PC-3 (cell line): Measurements from ENCODE around the gene MAP2K1.

Experiments used
- CTCF ChIP-seq: fragments of 300-600 bp; sonication (generic); conservative IDR thresholded peaks from 2 replicates; pipeline ENCODE4 v1.5.1; 2017; ENCODE audit warnings: antibody characterized with exemption, low read depth, mild to moderate bottlenecking, low read length
- EZH2 ChIP-seq: fragments of 300-600 bp; sonication (generic); IDR thresholded peaks from one replicate; pipeline ENCODE4 v1.6.1; 2017; ENCODE audit warnings: antibody characterized with exemption, mild to moderate bottlenecking, low read length; ENCODE audit not compliant: unreplicated experiment

DNA sequence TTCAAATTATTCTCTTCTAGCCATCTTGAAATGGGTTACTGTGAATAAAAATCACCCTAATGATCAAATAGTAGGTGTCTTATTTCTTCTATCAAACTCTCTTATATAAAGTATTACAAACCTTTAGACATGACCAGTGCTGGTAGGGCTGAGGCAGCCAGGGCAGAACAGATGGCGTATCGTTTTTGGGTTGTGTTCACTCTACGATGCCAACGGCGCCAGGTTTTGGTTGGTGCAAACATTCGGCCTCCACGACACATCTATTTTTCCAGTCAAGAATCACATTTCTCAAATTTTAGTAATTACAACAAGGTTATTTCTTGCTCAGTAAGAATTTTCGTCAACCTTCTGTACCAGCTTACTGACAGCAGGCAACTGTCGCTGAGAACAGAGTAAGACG is 115.8 kb downstream of the MAP2K1 start:
- TF ChIP-seq CTCF: no peak
- TF ChIP-seq EZH2: no peak
